Measurements from ENCODE around the gene IKZF1. TPM values are rescaled to one million over a fixed set of nuclear protein-coding genes. Genes with fewer than 3 reads are reported as not detected.

Gene IKZF1
- total RNA-seq, 1 donor: under 0.01 TPM

GRCh38 chr7:50342616-50343114, 38.1 kb downstream of the IKZF1 start:
- no peaks in the 10 kb centered on the region for H3K9me3 ChIP-seq (ENCODE audit: low read depth, low read length)
- H4K20me1 ChIP-seq (ENCODE audit: insufficient read depth, low read length): no peaks in the 10 kb centered on the region
- peak overlapping the region; percentile 10 for H2AFZ ChIP-seq (ENCODE audit: low read length)
- no peaks in the 10 kb centered on the region for H3K36me3 ChIP-seq (ENCODE audit: insufficient read depth, low read length)
- H3K79me2 ChIP-seq (ENCODE audit: insufficient read depth, low read length): no peaks in the 10 kb centered on the region
- no peak overlapping the region for H3K27ac ChIP-seq (ENCODE audit: low read depth, low read length)
- H3K4me3 ChIP-seq (ENCODE audit: insufficient read depth, low read length): no peak overlapping the region
- no peaks in the 10 kb centered on the region for H3K4me1 ChIP-seq (ENCODE audit: insufficient read depth, low read length)
- DNase-seq (ENCODE audit: insufficient read length, low spot score, missing footprints): no peak
- H3K4me2 ChIP-seq (ENCODE audit: insufficient read depth, low read length): no peak overlapping the region
- peaks cover 7% of the 10 kb centered on the region for H3K27me3 ChIP-seq (ENCODE audit: insufficient read depth, low read length)
- no peak for TF ChIP-seq CTCF (IDR thresholded peaks at IDR 0.05; ENCODE audit: extremely low read depth, low read depth, low read length)

DNA sequence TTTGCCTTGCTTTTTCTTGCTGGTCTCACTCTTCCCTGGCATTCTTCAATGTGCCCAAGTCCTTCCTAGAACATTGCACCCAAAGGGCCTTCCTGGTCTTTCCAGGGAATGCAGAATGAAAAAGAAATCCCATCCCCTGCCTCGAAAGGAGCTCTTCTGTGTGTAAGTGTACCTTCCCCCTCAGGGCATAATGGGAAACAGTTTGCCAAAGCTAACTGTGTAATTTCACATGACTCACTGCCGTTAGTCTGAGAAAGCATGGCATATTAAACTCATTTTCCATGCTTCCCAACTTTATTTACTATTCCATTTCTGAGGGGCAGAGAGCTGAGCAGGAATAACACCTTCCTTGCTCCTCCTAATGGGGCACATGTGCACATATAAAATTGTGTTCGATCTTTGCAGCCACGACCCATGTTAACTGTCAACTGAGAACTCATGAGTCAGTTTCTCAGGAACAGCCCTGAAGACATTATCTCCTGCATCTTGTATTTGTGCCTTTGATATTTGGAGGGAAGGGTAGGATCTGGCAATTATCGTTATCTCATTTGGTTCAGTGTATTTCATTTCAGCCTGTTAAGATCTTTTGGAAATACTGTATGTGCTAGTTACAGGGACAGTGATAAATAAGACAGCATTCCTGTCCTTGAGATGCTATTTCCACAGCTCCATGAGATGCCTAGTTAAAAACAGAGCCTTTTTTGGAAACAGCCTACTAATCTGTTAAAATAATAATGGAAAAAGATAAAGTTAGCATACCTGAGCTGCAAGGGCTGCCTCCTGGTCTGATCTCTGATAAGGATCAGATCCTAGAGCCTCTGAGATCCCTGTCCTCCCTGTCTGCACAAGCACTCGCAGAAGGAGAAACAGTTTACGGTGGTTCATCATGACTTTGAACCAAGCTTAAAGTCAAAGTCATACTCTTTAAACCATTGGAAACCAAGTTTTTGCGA, 42.3 kb downstream of the IKZF1 start:
- Histone ChIP-seq H3K4me2 (ENCODE audit: insufficient read depth, low read length) (no peak overlapping the region), H4K20me1 (ENCODE audit: insufficient read depth, low read length) (no peaks in the 10 kb centered on the region), H3K4me3 (ENCODE audit: insufficient read depth, low read length) (no peak overlapping the region), H3K36me3 (ENCODE audit: insufficient read depth, low read length) (no peaks in the 10 kb centered on the region), H2AFZ (ENCODE audit: low read length) (no peak overlapping the region), H3K4me1 (ENCODE audit: insufficient read depth, low read length) (no peaks in the 10 kb centered on the region), H3K27me3 (ENCODE audit: insufficient read depth, low read length) (peaks cover 7% of the 10 kb centered on the region), H3K27ac (ENCODE audit: low read depth, low read length) (no peak overlapping the region), H3K79me2 (ENCODE audit: insufficient read depth, low read length) (no peaks in the 10 kb centered on the region), H3K9me3 (ENCODE audit: low read depth, low read length) (no peaks in the 10 kb centered on the region)
- TF ChIP-seq CTCF (IDR thresholded peaks at IDR 0.05; ENCODE audit: extremely low read depth, low read depth, low read length): no peak
- no peak for DNase-seq (ENCODE audit: insufficient read length, low spot score, missing footprints)

- TF ChIP-seq CTCF (IDR thresholded peaks at IDR 0.05; ENCODE audit: extremely low read depth, low read depth, low read length): no peak
- Histone ChIP-seq H2AFZ (ENCODE audit: low read length) (no peak overlapping the region), H3K36me3 (ENCODE audit: insufficient read depth, low read length) (no peaks in the 10 kb centered on the region), H3K4me1 (ENCODE audit: insufficient read depth, low read length) (no peaks in the 10 kb centered on the region), H3K27ac (ENCODE audit: low read depth, low read length) (no peak overlapping the region), H3K9me3 (ENCODE audit: low read depth, low read length) (no peaks in the 10 kb centered on the region), H3K4me3 (ENCODE audit: insufficient read depth, low read length) (no peak overlapping the region), H4K20me1 (ENCODE audit: insufficient read depth, low read length) (no peaks in the 10 kb centered on the region), H3K79me2 (ENCODE audit: insufficient read depth, low read length) (no peaks in the 10 kb centered on the region), H3K27me3 (ENCODE audit: insufficient read depth, low read length) (peaks cover 7% of the 10 kb centered on the region), H3K4me2 (ENCODE audit: insufficient read depth, low read length) (no peak overlapping the region)
- DNase-seq (ENCODE audit: insufficient read length, low spot score, missing footprints): no peak
Measured at GRCh38 chr7:50347693-50348092, 43.2 kb downstream of the IKZF1 start.

DNA sequence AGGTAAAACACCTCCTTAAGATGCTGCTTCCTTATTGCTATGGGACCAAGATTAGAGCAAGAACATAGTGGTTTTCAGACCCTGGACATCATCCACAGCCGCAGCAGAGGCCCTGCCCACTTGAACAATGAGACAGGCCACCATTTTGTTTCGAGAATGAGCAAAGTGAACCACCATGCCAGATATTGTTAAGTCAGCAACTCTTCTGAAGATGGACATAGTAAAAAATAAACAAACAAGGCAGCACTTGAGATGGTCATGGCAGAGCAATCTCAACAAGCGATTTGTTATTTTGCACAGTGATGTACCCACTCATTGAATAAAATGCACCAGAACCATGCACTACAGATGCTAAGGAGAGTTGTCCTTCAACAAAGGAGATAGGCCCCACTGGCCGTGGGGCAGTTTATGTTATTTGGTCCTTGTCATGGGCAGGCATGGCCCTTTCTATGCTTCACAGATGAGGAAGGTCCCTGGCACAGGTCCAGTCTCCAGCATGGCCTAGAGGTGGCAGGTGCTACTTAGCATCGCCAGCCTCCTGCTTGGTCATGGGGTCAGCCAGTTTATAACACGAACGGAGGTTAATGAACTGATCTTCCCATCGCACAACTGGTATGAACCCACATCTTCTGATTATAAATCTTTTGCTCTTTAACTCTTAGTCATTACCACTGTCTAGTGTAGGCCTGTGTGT, 44.1 kb downstream of the IKZF1 start:
- peaks cover 7% of the 10 kb centered on the region for H3K27me3 ChIP-seq (ENCODE audit: insufficient read depth, low read length)
- no peak for TF ChIP-seq CTCF (IDR thresholded peaks at IDR 0.05; ENCODE audit: extremely low read depth, low read depth, low read length)
- H3K4me2 ChIP-seq (ENCODE audit: insufficient read depth, low read length): no peak overlapping the region
- H3K4me3 ChIP-seq (ENCODE audit: insufficient read depth, low read length): no peak overlapping the region
- no peaks in the 10 kb centered on the region for H3K4me1 ChIP-seq (ENCODE audit: insufficient read depth, low read length)
- no peak overlapping the region for H3K27ac ChIP-seq (ENCODE audit: low read depth, low read length)
- H4K20me1 ChIP-seq (ENCODE audit: insufficient read depth, low read length): no peaks in the 10 kb centered on the region
- no peaks in the 10 kb centered on the region for H3K9me3 ChIP-seq (ENCODE audit: low read depth, low read length)
- H2AFZ ChIP-seq (ENCODE audit: low read length): no peak overlapping the region
- H3K79me2 ChIP-seq (ENCODE audit: insufficient read depth, low read length): no peaks in the 10 kb centered on the region
- H3K36me3 ChIP-seq (ENCODE audit: insufficient read depth, low read length): no peaks in the 10 kb centered on the region
- DNase-seq (ENCODE audit: insufficient read length, low spot score, missing footprints): no peak

All from osteoblast (primary cell).